OCI-M2 (cell line): ENCODE data around the gene HMGCLL1.

Source experiments
- DNase-seq: peaks from one replicate; lab custom pipeline; 2025; ENCODE audit not compliant: unreplicated experiment; lab: John Stamatoyannopoulos, UW

HMGCLL1 gene

DNA sequence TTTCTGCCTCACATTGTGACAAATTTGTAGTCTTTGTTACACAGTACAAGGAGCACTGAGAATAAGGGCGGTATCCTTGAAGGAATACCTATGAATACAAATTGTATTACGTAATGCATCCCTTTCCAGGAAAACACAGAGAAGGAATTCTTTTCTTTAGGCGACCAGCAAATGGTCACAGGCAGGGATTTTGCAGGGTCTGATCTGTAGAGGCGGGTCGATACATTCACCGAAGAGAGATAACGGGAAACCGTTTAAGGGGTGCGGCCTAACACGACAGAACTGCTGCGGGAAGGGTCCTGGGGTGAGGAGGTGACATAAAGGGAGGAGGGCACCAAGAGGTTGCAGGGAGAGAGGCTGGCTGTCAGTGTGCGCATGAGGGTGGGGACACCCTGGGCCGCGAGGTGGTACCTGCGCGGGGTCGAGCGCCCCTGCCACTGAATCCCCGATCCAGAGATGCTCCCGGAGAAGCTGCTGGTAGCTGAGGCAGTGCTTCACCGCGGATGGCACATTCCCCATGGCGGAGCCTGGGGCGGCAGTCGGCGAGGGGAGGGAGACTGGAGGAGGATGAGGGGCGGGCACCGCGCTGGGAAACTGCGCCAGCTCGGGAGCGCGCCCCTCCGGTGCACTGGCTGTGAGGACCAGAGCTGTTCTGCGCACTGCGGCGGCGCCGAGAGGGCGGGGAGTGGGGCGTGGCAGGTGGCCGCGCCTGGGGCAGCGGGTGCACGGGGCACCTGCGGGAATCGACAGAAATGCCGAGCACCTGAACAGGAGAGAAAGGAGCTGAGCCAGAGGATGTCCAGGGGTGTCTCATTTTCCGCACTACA lies at the start of gene HMGCLL1:
HMGCLL1 (minus strand) TSS at position 656 of the 827 bp plus-strand sequence; CDS start at position 519, 137 bp downstream.
- no peak for DNase-seq

DNA sequence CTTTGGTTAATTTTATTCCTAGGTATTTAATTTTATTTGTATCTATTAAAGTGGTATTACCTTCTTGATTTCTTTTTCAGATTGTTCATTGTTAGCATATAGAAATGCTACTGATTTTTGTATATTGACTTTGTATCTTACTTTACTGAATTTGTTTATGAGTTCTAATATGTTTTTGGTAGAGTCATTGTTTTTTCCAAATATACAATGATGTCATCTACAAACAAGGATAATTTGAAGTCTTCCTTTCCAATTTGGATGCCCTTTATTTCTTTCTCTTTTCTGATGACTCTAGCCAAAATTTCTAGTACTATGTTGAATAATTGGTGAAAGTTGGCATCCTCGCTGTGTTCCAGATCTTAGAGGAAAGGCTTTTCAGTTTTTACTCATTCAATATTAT lies 43.0 kb upstream of the HMGCLL1 start:
- DNase-seq: no peak

- no peak for DNase-seq
Observed at GRCh38 chr6:55621244-55621643, 42.3 kb upstream of the HMGCLL1 start.

DNA sequence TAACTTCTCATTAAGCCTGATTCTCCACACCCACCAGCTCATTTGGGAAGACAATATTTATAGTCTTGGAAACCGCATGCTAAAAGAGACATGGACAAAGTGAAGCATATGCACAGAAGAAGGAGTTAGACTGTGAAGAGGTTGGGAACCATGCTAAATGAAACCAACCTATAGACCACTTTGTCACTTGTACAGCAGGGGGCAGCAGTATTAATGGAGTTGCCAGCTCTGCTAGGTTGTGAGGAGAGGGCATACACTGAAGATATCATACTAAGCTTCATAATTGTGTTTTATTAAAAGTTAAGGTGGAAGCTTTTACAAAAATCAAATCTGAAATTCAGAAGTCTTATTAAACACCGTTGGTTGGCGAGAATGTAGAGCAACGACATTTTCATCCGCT lies 38.3 kb upstream of the HMGCLL1 start:
- DNase-seq: no peak

DNA sequence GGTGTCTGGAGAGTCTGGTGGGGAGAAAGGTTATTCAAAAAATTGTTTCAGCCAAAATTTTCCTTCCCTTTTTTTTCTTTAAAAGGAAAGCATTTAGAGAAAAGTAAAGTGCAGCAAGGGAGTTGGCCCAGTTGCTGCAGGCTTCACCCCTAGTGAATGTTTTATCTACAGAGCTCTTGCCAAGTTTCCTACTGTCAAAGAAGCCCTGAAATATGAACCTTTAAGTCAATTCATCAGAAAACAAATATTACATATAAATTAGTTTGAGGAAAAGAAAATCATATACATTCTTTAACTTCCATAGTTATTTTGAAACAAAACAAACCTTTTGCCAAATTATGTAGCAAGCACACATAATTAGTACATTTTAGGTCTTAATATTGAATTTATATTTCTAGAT lies 25.0 kb upstream of the HMGCLL1 start:
- DNase-seq: no peak

GRCh38 chr6:55601120-55601519 lies 22.1 kb upstream of the HMGCLL1 start:
- no peak for DNase-seq

- no peak for DNase-seq
Observed at GRCh38 chr6:55594442-55594841, 15.4 kb upstream of the HMGCLL1 start.

- no peak for DNase-seq
Observed at GRCh38 chr6:55584654-55585354, 5.8 kb upstream of the HMGCLL1 start.

GRCh38 chr6:55576811-55577210 lies 2.2 kb downstream of the HMGCLL1 start:
- no peak for DNase-seq

GRCh38 chr6:55574556-55574955 lies 4.4 kb downstream of the HMGCLL1 start:
- no peak for DNase-seq

GRCh38 chr6:55569638-55570037 lies 9.4 kb downstream of the HMGCLL1 start:
- DNase-seq: no peak

DNA sequence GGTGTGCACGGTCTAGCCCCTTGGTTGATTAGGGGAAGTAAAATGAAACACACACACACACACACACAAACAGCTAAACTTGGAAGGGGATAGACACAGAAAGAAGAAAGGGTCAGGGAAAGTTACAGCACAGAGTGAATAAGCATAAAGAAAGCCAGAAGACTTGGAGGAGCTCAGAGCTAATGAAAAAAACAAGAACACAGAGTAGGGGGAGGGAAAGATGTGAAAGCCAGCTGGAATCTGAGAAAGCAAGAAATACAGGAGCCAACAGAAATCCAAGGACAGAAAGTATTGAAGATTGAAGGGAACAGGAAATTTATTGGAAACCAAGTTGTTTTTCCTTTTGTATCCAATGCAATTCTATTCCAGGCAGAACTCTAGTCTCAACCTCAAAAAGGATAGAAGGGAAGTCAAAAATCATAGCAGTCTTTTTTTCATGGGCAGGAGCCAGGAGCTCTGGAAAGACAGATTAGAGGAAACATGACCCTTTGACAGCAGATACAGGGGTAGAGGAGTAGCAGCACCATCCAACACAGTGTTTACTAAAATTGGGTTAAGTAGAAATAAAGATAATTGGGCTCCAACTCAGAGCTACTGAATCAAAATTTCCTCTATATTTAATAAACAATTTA lies 10.1 kb downstream of the HMGCLL1 start:
- no peak for DNase-seq

- no peak for DNase-seq
Observed at GRCh38 chr6:55567558-55567957, 11.4 kb downstream of the HMGCLL1 start.

DNA sequence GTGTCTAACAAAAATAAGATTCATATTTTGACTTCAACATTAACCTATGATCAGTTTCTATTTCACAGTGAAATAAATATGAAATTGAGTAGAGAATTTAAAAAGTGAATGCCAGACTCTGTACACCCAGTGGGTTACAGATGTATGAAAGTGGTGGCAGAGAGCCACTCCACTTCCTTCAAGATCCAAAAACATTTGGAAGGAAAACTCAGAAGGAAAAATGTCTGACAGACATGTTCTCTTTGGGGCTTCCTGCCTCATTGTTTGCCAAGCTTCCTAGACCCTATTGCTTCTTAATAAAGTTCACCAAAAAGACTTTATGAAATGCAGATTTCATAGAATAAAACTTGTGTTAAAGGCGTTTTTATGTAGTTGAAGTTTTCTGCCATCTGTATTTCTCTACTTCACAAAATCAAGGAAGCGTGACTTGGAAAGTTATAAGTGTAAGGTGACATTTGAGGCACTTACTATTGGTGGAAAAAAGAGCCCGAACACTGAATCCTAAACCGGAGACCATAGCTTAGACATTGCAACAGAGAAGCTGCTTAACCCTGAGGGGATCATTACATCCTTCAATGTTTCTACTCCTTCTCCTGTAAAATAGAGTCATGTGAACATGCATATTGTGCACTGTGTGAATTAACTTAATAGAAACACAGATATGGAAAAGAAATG lies 12.8 kb downstream of the HMGCLL1 start:
- no peak for DNase-seq

DNA sequence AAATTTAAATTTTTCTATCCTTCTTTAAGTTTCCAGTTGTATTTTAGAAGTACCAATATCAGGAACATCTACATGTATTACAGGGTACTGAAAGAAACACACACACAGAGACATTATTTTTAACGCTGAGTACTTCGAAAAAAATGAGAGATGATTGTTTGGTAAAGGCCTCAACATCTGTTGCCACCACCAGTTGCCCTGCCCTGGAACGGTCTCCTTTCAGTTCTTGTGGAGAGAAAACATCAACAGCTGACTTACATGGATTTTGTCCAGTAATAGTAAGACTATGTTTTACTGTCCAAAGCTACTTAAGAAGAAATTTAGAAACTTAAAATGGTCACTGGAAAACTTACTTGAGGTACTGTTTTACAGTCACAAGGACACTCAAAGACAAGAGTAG lies 16.7 kb downstream of the HMGCLL1 start:
- DNase-seq: no peak

DNA sequence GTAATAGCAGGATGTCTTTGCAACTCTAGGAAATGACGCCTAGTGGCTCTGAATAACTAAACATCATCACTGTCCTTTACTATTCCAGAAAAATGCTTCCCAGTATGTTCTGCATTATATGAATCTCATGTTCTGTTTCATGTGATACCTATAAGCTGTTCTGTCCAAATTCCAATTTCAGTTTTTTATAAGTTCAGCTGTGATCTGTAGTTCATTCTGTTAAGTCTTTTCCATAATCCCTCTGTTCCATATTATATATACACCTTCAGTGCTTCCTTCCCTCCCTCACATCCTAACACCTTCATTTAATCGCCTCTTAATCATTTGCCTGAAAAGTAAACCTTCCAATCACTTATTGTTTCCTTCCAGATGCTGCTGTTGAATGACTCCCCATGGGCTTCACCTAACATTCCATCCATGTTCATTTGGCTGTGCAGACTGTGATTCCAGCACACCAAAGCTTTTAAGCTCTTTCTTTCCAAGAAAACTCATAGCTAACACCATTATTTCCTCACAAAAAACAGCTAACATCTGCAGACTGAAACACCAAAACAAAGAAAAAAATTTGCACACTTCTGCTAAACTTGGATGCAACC lies 18.6 kb downstream of the HMGCLL1 start:
- no peak for DNase-seq

- no peak for DNase-seq
Observed at GRCh38 chr6:55557146-55557545, 21.8 kb downstream of the HMGCLL1 start.

DNA sequence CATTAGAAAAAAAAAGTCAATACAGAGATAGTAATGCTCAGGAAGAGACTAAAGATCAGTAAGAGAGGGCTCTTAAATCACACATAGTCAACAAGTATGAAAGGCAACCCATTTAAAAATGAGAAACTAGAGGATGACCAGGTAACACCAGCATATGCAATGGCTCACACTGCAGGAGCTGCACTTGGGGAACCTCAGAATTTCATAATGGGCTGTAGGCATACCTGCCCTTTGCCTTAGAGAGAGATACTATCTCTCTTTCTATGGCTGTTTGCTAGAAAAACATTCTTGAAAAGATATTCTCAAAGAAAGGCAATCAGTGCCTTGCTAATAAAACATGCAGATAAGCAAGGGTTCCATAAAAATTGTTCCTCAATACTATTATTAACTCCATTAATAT lies 33.2 kb downstream of the HMGCLL1 start:
- DNase-seq: no peak

DNA sequence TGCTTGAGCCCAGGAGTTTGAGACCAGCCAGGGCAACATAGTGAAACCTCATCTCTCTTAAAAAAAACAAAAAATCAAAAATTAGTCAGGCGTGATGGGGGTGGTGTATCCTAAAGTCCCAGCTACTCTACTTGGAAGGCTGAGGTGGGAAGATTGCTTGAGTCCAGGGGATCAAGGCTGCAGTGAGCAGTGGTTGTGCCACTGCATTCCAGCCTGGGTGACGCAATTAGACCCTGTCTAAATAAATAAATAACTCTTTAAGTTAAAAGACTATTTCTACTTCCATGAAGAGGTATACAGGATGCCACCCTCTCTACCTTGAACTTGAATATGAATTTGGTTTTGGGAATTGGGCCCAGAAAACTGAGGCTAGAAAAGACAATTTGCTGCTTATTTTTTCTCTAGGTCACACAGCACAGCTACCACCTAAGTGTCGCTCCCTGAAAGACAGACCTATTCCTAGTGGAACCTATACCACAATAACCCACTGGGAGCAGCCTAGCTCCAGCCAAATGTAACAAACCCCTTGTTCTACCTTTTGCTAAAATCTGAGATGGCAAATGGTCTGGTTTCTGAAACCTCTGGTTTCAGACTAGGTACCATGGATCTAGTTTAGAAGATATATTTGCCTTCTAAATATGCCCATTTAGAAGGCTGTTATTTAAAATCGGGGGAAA lies 35.2 kb downstream of the HMGCLL1 start:
- no peak for DNase-seq

DNA sequence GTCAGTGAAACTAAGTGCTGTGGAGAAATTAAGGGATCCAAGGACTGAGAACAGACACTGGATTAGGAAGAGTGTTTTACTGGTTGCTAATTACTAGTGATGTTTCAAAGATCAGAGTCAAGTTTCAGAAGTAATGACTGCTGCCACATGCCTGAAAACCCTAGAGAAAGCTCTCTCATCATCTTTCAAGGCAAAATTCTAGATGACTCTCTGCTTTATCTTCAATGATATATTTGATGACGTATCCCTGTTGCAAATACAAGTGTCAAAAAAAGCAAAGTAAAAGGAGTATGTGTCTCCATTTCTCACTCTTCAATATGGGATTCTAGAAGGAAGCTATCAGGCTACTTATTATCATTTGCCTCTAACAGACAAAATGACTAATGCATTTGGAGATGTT lies 38.0 kb downstream of the HMGCLL1 start:
- no peak for DNase-seq
